Dermis microvascular lymphatic vessel endothelial cell (primary cell): ENCODE results near the gene MYO1B. TPM values are rescaled to one million over a fixed set of nuclear protein-coding genes. Genes with fewer than 3 reads are reported as not detected.

ENCODE experiments used
- DNase-seq, 2 donors: peaks; one replicate each; pipeline versions ENCODE4 v3.0.0 to v3.0.0-alpha.2; 2010; ENCODE audit warnings: low read depth in 2 of 2
- total RNA-seq: library from RNA; depleted of rRNA; stranded (reverse); fragments of >200 nt; gene quantifications from 2 replicates; pipeline ENCODE4 v1.2.1, GENCODE V29; 2014

The MYO1B gene
- 70.4 and 96.8 TPM in 2 replicates for total RNA-seq

GRCh38 chr2:191245046-191245868 lies at the start of gene MYO1B:
Gene MYO1B, plus strand, starts transcription at chr2:191245404. Its CDS starts 31,492 bp downstream, at chr2:191276896.
- peak; percentile 63 to 89 for DNase-seq

- DNase-seq: no peak
Observed at GRCh38 chr2:191197096-191197495, 48.1 kb upstream of the MYO1B start.

- no peak for DNase-seq
Observed at GRCh38 chr2:191198271-191198670, 46.9 kb upstream of the MYO1B start.

- no peak for DNase-seq
Observed at GRCh38 chr2:191199929-191200512, 45.2 kb upstream of the MYO1B start.

GRCh38 chr2:191200910-191201309 lies 44.3 kb upstream of the MYO1B start:
- DNase-seq: no peak

- DNase-seq: peak; percentile 14 to 44
Observed at GRCh38 chr2:191202209-191202721, 42.9 kb upstream of the MYO1B start.

- no peak for DNase-seq
Observed at GRCh38 chr2:191202881-191203397, 42.3 kb upstream of the MYO1B start.

GRCh38 chr2:191204433-191204832 lies 40.8 kb upstream of the MYO1B start:
- DNase-seq: no peak

- DNase-seq: no peak
Observed at GRCh38 chr2:191206613-191207471, 38.4 kb upstream of the MYO1B start.

- DNase-seq: no peak
Observed at GRCh38 chr2:191209340-191209739, 35.9 kb upstream of the MYO1B start.

- no peak for DNase-seq
Observed at GRCh38 chr2:191212119-191212518, 33.1 kb upstream of the MYO1B start.

- DNase-seq: no peak
Observed at GRCh38 chr2:191213333-191213732, 31.9 kb upstream of the MYO1B start.

- no peak for DNase-seq
Observed at GRCh38 chr2:191215230-191215629, 30.0 kb upstream of the MYO1B start.

- DNase-seq: no peak
Observed at GRCh38 chr2:191215666-191216065, 29.5 kb upstream of the MYO1B start.

- peak in 1 of 2 donors; percentile 20 for DNase-seq
Observed at GRCh38 chr2:191217580-191217979, 27.6 kb upstream of the MYO1B start.

- DNase-seq: peak; percentile 65 to 79
Observed at GRCh38 chr2:191218292-191218898, 26.8 kb upstream of the MYO1B start.

GRCh38 chr2:191220671-191221070 lies 24.5 kb upstream of the MYO1B start:
- DNase-seq: no peak

- DNase-seq: no peak
Observed at GRCh38 chr2:191221666-191222065, 23.5 kb upstream of the MYO1B start.

GRCh38 chr2:191222507-191222906 lies 22.7 kb upstream of the MYO1B start:
- no peak for DNase-seq

- no peak for DNase-seq
Observed at GRCh38 chr2:191222952-191223351, 22.3 kb upstream of the MYO1B start.

GRCh38 chr2:191225126-191225525 lies 20.1 kb upstream of the MYO1B start:
- no peak for DNase-seq
